ENCODE measurements around the gene RERE. TPM values are rescaled to one million over a fixed set of nuclear protein-coding genes. Genes with fewer than 3 reads are reported as not detected.

Gene RERE
- total RNA-seq, 4 donors from 2014 or later, result 51.2 to 1,226 (median 253) TPM

GRCh38 chr1:8398677-8399076 lies 418.8 kb downstream of the RERE start:
- Histone ChIP-seq H3K4me3 (no peak overlapping the region), H3K9me3 (no peaks in the 10 kb centered on the region), H3K27me3 (no peaks in the 10 kb centered on the region), H3K27ac (peak overlapping the region; percentile 73 to 81), H3K36me3 (no peaks in the 10 kb centered on the region), H3K4me1 (peaks cover 11 to 28% of the 10 kb centered on the region in 2 donors)
- DNase-seq, result no peak
- TF ChIP-seq POLR2A (IDR thresholded peaks at IDR 0.05) (no peak), CTCF (IDR thresholded peaks at IDR 0.05) (no peak)
- intact Hi-C loops (cut with DNase I; ENCODE audit: low total_unique reads), result no loop called here

- Histone ChIP-seq H3K9me3 (no peaks in the 10 kb centered on the region), H3K4me1 (peaks cover 11 to 28% of the 10 kb centered on the region in 2 donors), H3K4me3 (no peak overlapping the region), H3K36me3 (no peaks in the 10 kb centered on the region), H3K27ac (peak overlapping the region; percentile 73 to 81), H3K27me3 (no peaks in the 10 kb centered on the region)
- intact Hi-C loops (cut with DNase I; ENCODE audit: low total_unique reads), result no loop called here
- TF ChIP-seq CTCF (IDR thresholded peaks at IDR 0.05), result no peak
- no peak for TF ChIP-seq POLR2A (IDR thresholded peaks at IDR 0.05)
- no peak for DNase-seq
Observed at GRCh38 chr1:8398086-8398485, 419.4 kb downstream of the RERE start.

- Histone ChIP-seq H3K4me3 (no peak overlapping the region), H3K9me3 (no peaks in the 10 kb centered on the region), H3K36me3 (no peaks in the 10 kb centered on the region), H3K27ac (peak overlapping the region; percentile 73 to 81), H3K4me1 (peaks cover 11 to 28% of the 10 kb centered on the region in 2 donors), H3K27me3 (no peaks in the 10 kb centered on the region)
- no peak for TF ChIP-seq CTCF (IDR thresholded peaks at IDR 0.05)
- TF ChIP-seq POLR2A (IDR thresholded peaks at IDR 0.05), result no peak
- no peak for DNase-seq
- intact Hi-C loops (cut with DNase I; ENCODE audit: low total_unique reads), result no loop called here
Observed at GRCh38 chr1:8397511-8397910, 419.9 kb downstream of the RERE start.

GRCh38 chr1:8396786-8397406 lies 420.5 kb downstream of the RERE start:
- TF ChIP-seq CTCF (IDR thresholded peaks at IDR 0.05) (no peak), POLR2A (IDR thresholded peaks at IDR 0.05) (no peak)
- H3K4me1 ChIP-seq, result peaks cover 11 to 28% of the 10 kb centered on the region in 2 donors
- no peaks in the 10 kb centered on the region for H3K36me3 ChIP-seq
- no peaks in the 10 kb centered on the region for H3K27me3 ChIP-seq
- DNase-seq, result peak in 1 of 2 donors; percentile 55
- H3K27ac ChIP-seq, result peak overlapping the region; percentile 73 to 81
- H3K9me3 ChIP-seq, result no peaks in the 10 kb centered on the region
- H3K4me3 ChIP-seq, result no peak overlapping the region
- intact Hi-C loops (cut with DNase I; ENCODE audit: low total_unique reads), result no loop called here

GRCh38 chr1:8396083-8396785 lies 421.2 kb downstream of the RERE start:
- no peak for TF ChIP-seq POLR2A (IDR thresholded peaks at IDR 0.05)
- H3K4me1 ChIP-seq, result peaks cover 11 to 28% of the 10 kb centered on the region in 2 donors
- H3K27ac ChIP-seq, result peak overlapping the region; percentile 73 to 81
- H3K36me3 ChIP-seq, result no peaks in the 10 kb centered on the region
- no peaks in the 10 kb centered on the region for H3K27me3 ChIP-seq
- intact Hi-C loops (cut with DNase I; ENCODE audit: low total_unique reads), result no loop called here
- no peaks in the 10 kb centered on the region for H3K9me3 ChIP-seq
- no peak overlapping the region for H3K4me3 ChIP-seq
- DNase-seq, result no peak

Data from uterus (tissue), 4 donors.